A673 (cell line): ENCODE data around the gene FAM216A. TPM values are rescaled to one million over a fixed set of nuclear protein-coding genes. Genes with fewer than 3 reads are reported as not detected.

ENCODE experiments used
- BruUV-seq: library from RNA; stranded (reverse); fragments of 400-500 nt; replicated peaks from 2 replicates; lab custom pipeline; 2021; lab: Mats Ljungman, UMichigan
- CTCF ChIA-PET: fragments of 300-600 bp; sonication (Branson Sonifier 250); formaldehyde crosslinking; loops from one replicate; lab custom pipeline; 2022; ENCODE audit warnings: antibody characterized with exemption; lab: Charles Lee
- POLR2A ChIA-PET: fragments of 300-600 bp; sonication (Branson Sonifier 250); formaldehyde crosslinking; loops from one replicate; lab custom pipeline; 2022; ENCODE audit warnings: antibody characterized with exemption; ENCODE audit not compliant: low non-redundant PET; lab: Charles Lee
- DNase-seq: peaks from one replicate; pipeline ENCODE4 v3.0.0-alpha.2; 2015; ENCODE audit warnings: low spot score
- H3K27ac ChIP-seq: fragments of 200-600 bp; sonication (generic); 2 replicates; pipeline ENCODE4 v1.5.1; 2016; ENCODE audit warnings: mixed run types, low read depth, mild to moderate bottlenecking, mixed read lengths, antibody characterized with exemption, low read length; ENCODE audit not compliant: poor library complexity, severe bottlenecking
- H3K27me3 ChIP-seq: fragments of 200-600 bp; sonication (generic); replicated peaks from 2 replicates; pipeline ENCODE4 v1.6.1; 2017; ENCODE audit warnings: mixed run types, low read depth, mild to moderate bottlenecking, mixed read lengths, antibody characterized with exemption, low read length; ENCODE audit not compliant: insufficient read depth, poor library complexity
- H3K36me3 ChIP-seq: fragments of 200-600 bp; sonication (generic); 2 replicates; pipeline ENCODE4 v1.6.1; 2016; ENCODE audit warnings: mixed run types, mild to moderate bottlenecking, mixed read lengths, antibody characterized with exemption, low read length; ENCODE audit not compliant: insufficient read depth, poor library complexity, severe bottlenecking
- H3K4me1 ChIP-seq: fragments of 200-600 bp; sonication (generic); 2 replicates; pipeline ENCODE4 v1.6.1; 2017; ENCODE audit warnings: mixed run types, mild to moderate bottlenecking, mixed read lengths, antibody characterized with exemption, low read length; ENCODE audit not compliant: insufficient read depth, poor library complexity, severe bottlenecking
- H3K4me3 ChIP-seq: fragments of 200-600 bp; sonication (generic); 2 replicates; pipeline ENCODE4 v1.5.1; 2016; ENCODE audit warnings: low read depth, mixed run types, mild to moderate bottlenecking, mixed read lengths, low read length; ENCODE audit not compliant: poor library complexity, severe bottlenecking
- H3K9me3 ChIP-seq: fragments of 200-600 bp; sonication (generic); 2 replicates; pipeline ENCODE4 v1.6.1; 2016; ENCODE audit warnings: mixed run types, low read depth, mild to moderate bottlenecking, mixed read lengths, antibody characterized with exemption, low read length; ENCODE audit not compliant: poor library complexity, severe bottlenecking
- EZH2 ChIP-seq: fragments of 200-600 bp; sonication (generic); IDR thresholded peaks from 2 replicates; pipeline ENCODE4 v1.6.1; 2017; ENCODE audit warnings: borderline replicate concordance, low read depth, mild to moderate bottlenecking, mixed read lengths, antibody characterized with exemption, low read length; ENCODE audit not compliant: poor library complexity, severe bottlenecking
- intact Hi-C: fragments of 100-400 bp; cut with micrococcal nuclease; formaldehyde crosslinking; loops from one replicate; pipeline ENCODE4 v1.10.0; 2022; ENCODE audit not compliant: unreplicated experiment
- total RNA-seq: library from RNA; stranded (reverse); gene quantifications from 2 replicates; pipeline ENCODE4 v1.2.3, GENCODE V29; 2021
- TF ChIP-seq, protein P1 (sequence below): fragments of 300-800, 200-600 bp; sonication (generic); conservative IDR thresholded peaks from 2 replicates; pipeline ENCODE4 v1.5.1; 2017; ENCODE audit warnings: low read depth, mild to moderate bottlenecking, antibody characterized with exemption, low read length, moderate library complexity, mixed read lengths

Gene FAM216A
- total RNA-seq, 1 experiment from 2014 or later: 14.0 TPM

DNA sequence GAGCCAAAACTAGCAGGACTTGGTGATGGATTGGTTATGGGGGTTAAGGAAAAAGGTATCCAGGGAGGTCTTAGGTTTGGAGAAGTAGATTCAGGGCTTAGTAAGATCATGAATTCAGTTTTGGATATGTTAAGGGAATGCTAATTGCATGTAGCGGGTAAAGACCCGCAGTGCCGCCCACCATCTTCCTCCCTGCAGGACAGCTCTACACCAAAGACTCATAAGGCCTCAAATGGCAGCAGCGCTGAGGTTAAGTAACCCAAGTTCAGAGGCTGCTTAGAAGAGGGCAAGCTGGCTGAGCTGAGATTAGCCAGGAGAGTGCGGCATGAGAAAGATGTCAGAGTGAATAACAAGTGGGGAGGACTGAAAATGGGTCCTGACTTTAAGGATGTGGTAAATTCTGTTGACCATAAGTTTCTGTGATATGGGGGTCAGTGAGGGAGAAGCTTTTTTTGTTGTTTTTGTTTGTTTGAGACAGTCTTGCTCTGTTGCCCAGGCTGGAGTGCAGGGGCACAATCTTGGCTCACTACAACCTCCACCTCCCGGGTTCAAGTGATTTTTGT, 59.7 kb downstream of the FAM216A start:
- ChIA-PET CTCF (interaction anchor here (0.7 kb wide), 1 partner anchor 209 kb away, joined by 3 read pairs; no protein-coding TSS in a partner anchor), POLR2A (no interaction called here)
- TF ChIP-seq, protein P1, sequence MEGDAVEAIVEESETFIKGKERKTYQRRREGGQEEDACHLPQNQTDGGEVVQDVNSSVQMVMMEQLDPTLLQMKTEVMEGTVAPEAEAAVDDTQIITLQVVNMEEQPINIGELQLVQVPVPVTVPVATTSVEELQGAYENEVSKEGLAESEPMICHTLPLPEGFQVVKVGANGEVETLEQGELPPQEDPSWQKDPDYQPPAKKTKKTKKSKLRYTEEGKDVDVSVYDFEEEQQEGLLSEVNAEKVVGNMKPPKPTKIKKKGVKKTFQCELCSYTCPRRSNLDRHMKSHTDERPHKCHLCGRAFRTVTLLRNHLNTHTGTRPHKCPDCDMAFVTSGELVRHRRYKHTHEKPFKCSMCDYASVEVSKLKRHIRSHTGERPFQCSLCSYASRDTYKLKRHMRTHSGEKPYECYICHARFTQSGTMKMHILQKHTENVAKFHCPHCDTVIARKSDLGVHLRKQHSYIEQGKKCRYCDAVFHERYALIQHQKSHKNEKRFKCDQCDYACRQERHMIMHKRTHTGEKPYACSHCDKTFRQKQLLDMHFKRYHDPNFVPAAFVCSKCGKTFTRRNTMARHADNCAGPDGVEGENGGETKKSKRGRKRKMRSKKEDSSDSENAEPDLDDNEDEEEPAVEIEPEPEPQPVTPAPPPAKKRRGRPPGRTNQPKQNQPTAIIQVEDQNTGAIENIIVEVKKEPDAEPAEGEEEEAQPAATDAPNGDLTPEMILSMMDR: no peak
- no peak for TF ChIP-seq EZH2
- intact Hi-C loops: no loop called here
- no peak overlapping the region for H3K4me3 ChIP-seq
- peaks cover 12% of the 10 kb centered on the region for H3K4me1 ChIP-seq
- no TSS peak for BruUV-seq
- H3K36me3 ChIP-seq: no peaks in the 10 kb centered on the region
- no peaks in the 10 kb centered on the region for H3K27me3 ChIP-seq
- no peaks in the 10 kb centered on the region for H3K9me3 ChIP-seq
- no peak overlapping the region for H3K27ac ChIP-seq
- DNase-seq: no peak

DNA sequence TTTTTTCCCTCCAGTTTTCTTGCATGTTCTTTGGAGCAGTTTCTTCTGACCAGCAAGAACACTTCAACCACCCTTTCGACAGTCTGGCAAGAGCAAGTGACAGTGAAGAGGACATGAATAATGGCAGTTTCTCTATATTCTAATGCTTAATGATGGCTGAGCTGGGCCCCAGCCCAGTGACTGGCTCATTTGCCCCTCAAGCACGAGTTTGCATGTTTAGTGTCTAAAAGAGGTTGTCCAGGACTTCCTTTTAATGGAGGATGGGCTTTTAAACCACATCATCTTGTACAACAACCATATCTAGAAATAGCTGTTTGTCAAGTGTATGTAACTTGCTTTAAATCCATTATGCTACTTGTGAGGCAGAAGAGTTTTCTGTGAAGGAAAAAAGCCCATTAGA, 61.9 kb downstream of the FAM216A start:
- Histone ChIP-seq H3K4me3 (no peak overlapping the region), H3K27ac (no peak overlapping the region), H3K9me3 (no peaks in the 10 kb centered on the region), H3K27me3 (no peaks in the 10 kb centered on the region), H3K36me3 (peaks cover 12% of the 10 kb centered on the region), H3K4me1 (peaks cover 12% of the 10 kb centered on the region)
- BruUV-seq: no TSS peak
- TF ChIP-seq, protein P1: no peak
- no peak for TF ChIP-seq EZH2
- DNase-seq: no peak
- ChIA-PET POLR2A (no interaction called here), CTCF (no interaction called here)
- intact Hi-C loops: no loop called here

DNA sequence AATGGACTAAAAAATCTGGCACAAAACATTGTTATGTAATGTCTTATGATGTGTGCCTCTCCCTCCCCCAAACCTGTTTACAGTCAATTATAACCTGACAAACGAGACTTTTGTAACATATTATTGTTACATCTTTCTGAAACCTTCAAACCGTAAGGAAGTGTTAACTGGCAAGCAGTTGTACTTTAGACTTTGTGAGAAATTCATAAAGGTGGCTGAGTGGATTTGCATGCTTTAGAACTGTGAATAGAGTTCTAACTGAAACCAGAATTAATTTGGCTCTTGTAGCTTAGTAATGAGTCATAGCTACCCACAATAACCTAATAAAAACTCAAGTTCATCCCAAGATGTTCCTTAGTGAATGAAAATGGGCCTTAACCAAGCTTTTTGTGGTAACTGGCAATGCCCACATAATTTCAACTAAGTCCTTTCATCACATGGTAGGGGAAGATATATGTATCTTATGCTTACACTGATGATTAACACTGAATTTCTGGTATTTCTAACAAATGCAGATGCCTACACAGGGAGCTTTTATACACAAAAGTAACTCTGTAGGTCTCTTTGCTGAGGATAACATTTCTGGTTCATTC, 63.2 kb downstream of the FAM216A start:
- peaks cover 12% of the 10 kb centered on the region for H3K4me1 ChIP-seq
- ChIA-PET POLR2A (no interaction called here), CTCF (interaction anchor here (0.6 to 0.9 kb wide), 2 partner anchors 19 to 287 kb away, joined by 3 to 7 read pairs; no protein-coding TSS in a partner anchor)
- no peaks in the 10 kb centered on the region for H3K27me3 ChIP-seq
- no TSS peak for BruUV-seq
- no peak overlapping the region for H3K27ac ChIP-seq
- intact Hi-C loops: no loop called here
- peak; percentile 55 for DNase-seq
- TF ChIP-seq EZH2: no peak
- TF ChIP-seq, protein P1: no peak
- H3K36me3 ChIP-seq: peaks cover 23% of the 10 kb centered on the region
- no peak overlapping the region for H3K4me3 ChIP-seq
- H3K9me3 ChIP-seq: no peaks in the 10 kb centered on the region
